ENCODE data around the gene CACNA2D1. TPM values are rescaled to one million over a fixed set of nuclear protein-coding genes. Genes with fewer than 3 reads are reported as not detected.

The CACNA2D1 gene
- total RNA-seq, 1 donor from 2014 or later, result 10.3 TPM

DNA sequence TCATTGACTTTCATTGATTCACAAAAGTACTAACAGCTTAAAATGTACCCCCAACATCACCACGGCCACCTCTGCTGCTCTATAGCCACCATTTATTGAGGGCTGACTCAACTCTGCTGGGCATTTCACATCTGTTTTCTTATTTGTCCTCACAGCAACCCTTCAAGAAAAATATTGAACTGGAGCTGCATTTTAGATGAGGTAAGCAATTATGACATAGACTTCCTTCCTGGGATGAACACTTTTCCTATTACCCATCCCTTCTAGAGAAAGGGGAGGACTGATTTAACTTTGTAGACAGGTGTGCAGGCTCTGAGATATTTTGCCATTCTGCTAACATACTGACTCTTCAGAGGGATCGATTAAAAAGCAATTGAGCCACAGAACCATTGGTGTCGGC is 217.4 kb downstream of the CACNA2D1 start:
- DNase-seq, result no peak
- intact Hi-C loops (cut with DNase I), result no loop called here
- ATAC-seq, result no peak

DNA sequence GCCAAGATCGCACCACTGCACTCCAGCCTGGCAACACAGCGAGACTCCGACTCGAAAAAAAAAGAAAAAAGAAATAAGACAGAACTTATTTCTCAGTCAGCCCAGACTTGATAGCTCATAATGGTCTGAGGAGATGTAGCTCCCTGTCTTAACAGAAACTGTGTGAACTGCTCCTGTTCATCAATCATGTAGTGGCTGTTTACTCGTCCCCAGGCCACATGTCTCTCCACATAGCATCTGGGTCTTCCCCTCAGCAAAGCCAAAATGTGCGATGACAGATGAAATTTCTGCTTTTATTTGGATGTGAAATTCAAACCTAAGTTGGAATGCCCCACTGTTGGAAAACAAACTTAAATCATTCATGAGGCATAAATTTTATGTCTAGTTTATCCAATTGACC is 219.0 kb downstream of the CACNA2D1 start:
- ATAC-seq, result no peak
- Histone ChIP-seq H3K27ac (no peak overlapping the region), H3K36me3 (no peaks in the 10 kb centered on the region), H3K4me3 (no peak overlapping the region), H3K27me3 (no peaks in the 10 kb centered on the region), H3K9me3 (no peaks in the 10 kb centered on the region), H3K4me1 (no peaks in the 10 kb centered on the region)
- no peak for DNase-seq
- TF ChIP-seq, protein P1, sequence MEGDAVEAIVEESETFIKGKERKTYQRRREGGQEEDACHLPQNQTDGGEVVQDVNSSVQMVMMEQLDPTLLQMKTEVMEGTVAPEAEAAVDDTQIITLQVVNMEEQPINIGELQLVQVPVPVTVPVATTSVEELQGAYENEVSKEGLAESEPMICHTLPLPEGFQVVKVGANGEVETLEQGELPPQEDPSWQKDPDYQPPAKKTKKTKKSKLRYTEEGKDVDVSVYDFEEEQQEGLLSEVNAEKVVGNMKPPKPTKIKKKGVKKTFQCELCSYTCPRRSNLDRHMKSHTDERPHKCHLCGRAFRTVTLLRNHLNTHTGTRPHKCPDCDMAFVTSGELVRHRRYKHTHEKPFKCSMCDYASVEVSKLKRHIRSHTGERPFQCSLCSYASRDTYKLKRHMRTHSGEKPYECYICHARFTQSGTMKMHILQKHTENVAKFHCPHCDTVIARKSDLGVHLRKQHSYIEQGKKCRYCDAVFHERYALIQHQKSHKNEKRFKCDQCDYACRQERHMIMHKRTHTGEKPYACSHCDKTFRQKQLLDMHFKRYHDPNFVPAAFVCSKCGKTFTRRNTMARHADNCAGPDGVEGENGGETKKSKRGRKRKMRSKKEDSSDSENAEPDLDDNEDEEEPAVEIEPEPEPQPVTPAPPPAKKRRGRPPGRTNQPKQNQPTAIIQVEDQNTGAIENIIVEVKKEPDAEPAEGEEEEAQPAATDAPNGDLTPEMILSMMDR (IDR thresholded peaks at IDR 0.05), result no peak
- intact Hi-C loops (cut with DNase I), result no loop called here

More for the DNA sequence above, 217.4 kb downstream of the CACNA2D1 start:
- Histone ChIP-seq H3K27ac (no peak overlapping the region), H3K27me3 (no peaks in the 10 kb centered on the region), H3K9me3 (no peaks in the 10 kb centered on the region), H3K4me3 (no peak overlapping the region), H3K4me1 (no peaks in the 10 kb centered on the region), H3K36me3 (no peaks in the 10 kb centered on the region)
- TF ChIP-seq, protein P1 (IDR thresholded peaks at IDR 0.05), result no peak

DNA sequence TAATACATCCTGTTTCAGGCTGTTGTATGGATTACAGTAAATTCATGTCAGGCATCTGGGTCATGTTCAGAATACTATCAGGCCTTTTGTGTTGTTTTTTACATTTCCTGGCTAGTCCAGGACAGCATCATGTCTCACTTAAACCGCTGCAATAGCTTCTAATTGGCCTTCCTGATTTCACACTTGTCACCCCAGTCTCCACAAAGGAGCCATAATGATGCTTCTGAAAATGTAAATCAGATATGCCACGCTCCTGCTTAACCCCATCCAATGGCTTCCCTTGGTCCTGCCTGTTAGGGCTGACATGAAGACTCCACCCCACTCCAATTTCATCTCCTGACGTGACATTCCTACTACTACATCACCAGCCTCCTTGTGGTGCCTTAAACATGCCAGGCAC is 220.0 kb downstream of the CACNA2D1 start:
- Histone ChIP-seq H3K9me3 (no peaks in the 10 kb centered on the region), H3K36me3 (no peaks in the 10 kb centered on the region), H3K27ac (no peak overlapping the region), H3K4me3 (no peak overlapping the region), H3K27me3 (no peaks in the 10 kb centered on the region), H3K4me1 (no peaks in the 10 kb centered on the region)
- DNase-seq (no peak), ATAC-seq (no peak)
- TF ChIP-seq, protein P1 (IDR thresholded peaks at IDR 0.05), result no peak
- intact Hi-C loops (cut with DNase I), result no loop called here

DNA sequence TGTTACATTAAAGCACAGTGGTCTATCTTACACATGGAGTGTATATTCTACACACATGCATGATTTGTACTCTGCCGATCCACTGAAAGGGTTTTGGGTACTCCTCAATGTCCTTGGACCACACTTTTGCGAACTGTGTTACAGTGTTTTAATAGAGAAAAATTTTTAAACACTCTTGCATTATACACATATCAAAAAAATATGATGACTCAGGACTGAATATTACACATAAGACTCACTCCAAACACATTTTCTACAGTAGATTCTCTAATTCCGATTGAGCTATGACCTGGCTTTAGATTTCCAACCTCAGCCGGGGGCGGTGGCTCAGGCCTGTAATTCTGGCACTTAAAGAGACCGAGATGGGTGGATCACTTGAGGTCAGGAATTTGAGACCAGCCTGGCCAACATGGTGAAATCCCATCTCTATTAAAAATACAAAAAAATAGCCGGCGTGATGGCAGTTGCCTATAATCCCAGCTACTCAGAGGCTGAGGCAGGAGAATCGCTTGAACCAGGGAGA is 222.4 kb downstream of the CACNA2D1 start:
- Histone ChIP-seq H3K4me3 (no peak overlapping the region), H3K9me3 (no peaks in the 10 kb centered on the region), H3K36me3 (no peaks in the 10 kb centered on the region), H3K4me1 (no peaks in the 10 kb centered on the region), H3K27me3 (no peaks in the 10 kb centered on the region), H3K27ac (no peak overlapping the region)
- TF ChIP-seq, protein P1 (IDR thresholded peaks at IDR 0.05), result no peak
- ATAC-seq (no peak), DNase-seq (no peak)
- intact Hi-C loops (cut with DNase I), result no loop called here

DNA sequence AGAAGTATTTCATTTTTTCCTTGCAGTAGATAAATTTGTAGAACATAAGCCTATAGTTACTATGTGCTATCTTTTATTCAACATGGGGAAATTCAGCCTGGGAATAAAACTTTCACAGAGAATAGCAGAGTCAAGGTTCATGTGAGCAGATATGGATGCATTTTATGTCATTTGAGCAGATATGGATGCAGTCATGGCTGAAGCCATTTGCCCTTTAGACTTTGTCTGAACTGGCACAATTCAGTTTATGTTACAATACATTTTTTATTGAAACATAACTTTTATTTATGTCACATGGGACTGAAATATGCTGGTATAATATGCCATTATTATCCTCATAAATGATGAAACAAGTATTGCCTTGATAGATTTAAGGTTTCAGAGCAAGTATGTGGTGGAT is 231.1 kb downstream of the CACNA2D1 start:
- H3K27ac ChIP-seq, result no peak overlapping the region
- intact Hi-C loops (cut with DNase I), result no loop called here
- H3K9me3 ChIP-seq, result no peaks in the 10 kb centered on the region
- no peak for ATAC-seq
- H3K36me3 ChIP-seq, result no peaks in the 10 kb centered on the region
- TF ChIP-seq, protein P1 (IDR thresholded peaks at IDR 0.05), result no peak
- H3K4me1 ChIP-seq, result no peaks in the 10 kb centered on the region
- no peak for DNase-seq
- H3K4me3 ChIP-seq, result no peak overlapping the region
- no peaks in the 10 kb centered on the region for H3K27me3 ChIP-seq

DNA sequence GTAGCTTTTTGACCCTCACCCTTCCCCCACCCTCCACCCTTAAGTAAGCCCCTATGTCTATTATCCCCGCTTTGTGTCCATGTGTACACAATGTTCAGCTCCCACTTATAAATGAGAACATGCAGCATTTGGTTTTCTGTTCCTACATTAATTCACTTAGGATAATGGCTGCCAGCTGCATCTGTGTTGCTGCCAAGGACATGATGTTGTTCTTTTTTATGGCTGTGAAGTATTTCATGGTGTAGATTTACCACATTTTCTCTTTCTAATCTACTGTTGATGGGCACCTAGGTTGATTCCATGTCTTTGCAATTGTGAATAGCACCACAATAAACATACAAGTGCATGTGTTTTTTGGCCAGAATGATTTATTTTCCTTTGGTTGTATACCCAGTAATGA is 232.2 kb downstream of the CACNA2D1 start:
- intact Hi-C loops (cut with DNase I), result no loop called here

More for the DNA sequence above, 232.2 kb downstream of the CACNA2D1 start:
- ATAC-seq, result no peak
- no peaks in the 10 kb centered on the region for H3K4me1 ChIP-seq
- TF ChIP-seq, protein P1 (IDR thresholded peaks at IDR 0.05), result no peak
- H3K27me3 ChIP-seq, result no peaks in the 10 kb centered on the region
- no peak overlapping the region for H3K4me3 ChIP-seq
- H3K36me3 ChIP-seq, result no peaks in the 10 kb centered on the region
- no peak for DNase-seq
- H3K9me3 ChIP-seq, result no peaks in the 10 kb centered on the region
- no peak overlapping the region for H3K27ac ChIP-seq

Data from upper lobe of right lung (tissue), 1 donor.